H1 (cell line): ENCODE data around the gene DPYD. TPM values are rescaled to one million over a fixed set of nuclear protein-coding genes. Genes with fewer than 3 reads are reported as not detected.

Experiments used
- CHD7 ChIP-seq: fragments of 300-600 bp; sonication (generic); IDR thresholded peaks from 2 replicates; pipeline ENCODE4 v1.7.1; 2012; ENCODE audit warnings: low read length, moderate library complexity, mild to moderate bottlenecking, inconsistent platforms; ENCODE audit not compliant: insufficient replicate concordance
- RFX5 ChIP-seq: IDR thresholded peaks from 2 replicates; pipeline ENCODE4 v1.6.1; 2011; ENCODE audit warnings: low read depth, low read length, improper control_type of control experiment, borderline replicate concordance
- polyA plus RNA-seq, 7 experiments: library from polyadenylated mRNA; depleted of rRNA in 3 of 7; stranded (reverse) in 5 of 7; unstranded in 2 of 7; fragments of >200 nt in 5 of 7; fragments of 200-250 nt in 2 of 7; gene quantifications; 1 replicate in 5 of 7; 2 replicates in 1 of 7; 4 replicates in 1 of 7; pipeline versions ENCODE4 v1.2.1 to v1.2.3, GENCODE V29; 2011 to 2013; ENCODE audit warnings: missing spikeins in 2 of 7, mixed read lengths in 2 of 7
- total RNA-seq: library from RNA; stranded (reverse); fragmentation: NEBNext Ultra II Directional; extraction: Animal tissue kit (Norgen Biotek cat#: 25700); gene quantifications from 2 replicates; pipeline ENCODE4 v1.2.1, GENCODE V29; 2021

The DPYD gene
- total and polyA plus RNA-seq, 2 of the 8 experiments (the other 6 are each of a cell fraction or from before 2014, with no cell fraction given): 0.29 to 0.73 TPM

GRCh38 chr1:97545446-97545845, 375.4 kb downstream of the DPYD start (continued):
- TF ChIP-seq CHD7 (no peak), RFX5 (no peak)
